Effector CD8-positive, alpha-beta T cell (primary cell): ENCODE measurements around the gene PER1.

Experiments used
- DNase-seq: peaks from one replicate; lab custom pipeline; 2025; lab: John Stamatoyannopoulos, UW

The PER1 gene

GRCh38 chr17:8096541-8096940 is 55.7 kb downstream of the PER1 start:
- DNase-seq, result no peak

- no peak for DNase-seq
These were observed 56.8 kb downstream of the PER1 start for GRCh38 chr17:8095361-8095760.

GRCh38 chr17:8091033-8091687 is 61.0 kb downstream of the PER1 start:
- DNase-seq, result no peak
